GM12892 (cell line): ENCODE results near the gene SDCCAG8.

Experiments used
- POLR2A ChIP-seq: IDR thresholded peaks from 2 replicates; pipeline ENCODE4 v1.6.1; 2011; ENCODE audit warnings: low read depth, low read length, control low read depth
- POLR2AphosphoS5 ChIP-seq: IDR thresholded peaks from 2 replicates; pipeline ENCODE4 v1.6.1; 2011; ENCODE audit warnings: low read depth, low read length, control low read depth

DNA sequence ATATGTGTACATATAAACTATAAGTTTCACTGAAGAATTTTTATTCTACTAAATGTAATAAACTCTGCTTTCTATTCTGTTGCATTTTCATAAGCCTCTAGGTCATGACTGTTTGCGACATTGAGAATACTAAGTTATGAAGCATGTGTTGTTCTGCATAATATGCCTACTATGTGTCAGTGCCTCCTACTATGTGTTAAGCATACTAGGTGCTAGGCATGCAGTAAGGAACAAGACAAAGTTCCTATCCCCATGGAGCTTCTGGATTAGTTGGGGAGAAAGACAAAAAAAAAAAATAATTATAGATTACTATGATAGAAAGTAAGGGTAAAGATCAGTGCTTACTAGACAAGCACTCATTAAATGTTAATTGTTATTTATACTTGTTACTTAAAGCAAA is 1.3 kb downstream of the SDCCAG8 start:
- TF ChIP-seq POLR2A, result no peak
- no peak for TF ChIP-seq POLR2AphosphoS5
